NT2/D1 (cell line): ENCODE data around the gene USP9Y.

Source experiments
- YY1 ChIP-seq: IDR thresholded peaks from 2 replicates; pipeline ENCODE4 v1.6.1; 2011; ENCODE audit not compliant: insufficient read length, insufficient read depth
- ZNF274 ChIP-seq: IDR thresholded peaks from 2 replicates; pipeline ENCODE4 v1.6.1; 2011; ENCODE audit warnings: mild to moderate bottlenecking, low read depth, low read length

GRCh38 chrY:12765976-12766375 is 64.9 kb downstream of the USP9Y start:
- TF ChIP-seq ZNF274 (no peak), YY1 (no peak)
